Mesenchymal stem cell (in vitro differentiated cells and primary cell): ENCODE measurements around the gene CRBN.

Experiments
- DNase-seq: peaks from one replicate; pipeline ENCODE4 v3.0.0-alpha.2; 2013
- H2AFZ ChIP-seq: one replicate; pipeline ENCODE4 v1.6.1; 2013; ENCODE audit warnings: low read depth, mild to moderate bottlenecking, control low read depth, inconsistent platforms, low read length, moderate library complexity
- H2AK5ac ChIP-seq: 2 replicates; pipeline ENCODE4 v1.6.1; 2013; ENCODE audit warnings: low read length, moderate library complexity, mild to moderate bottlenecking, inconsistent platforms; ENCODE audit not compliant: severe bottlenecking
- H2BK120ac ChIP-seq: one replicate; pipeline ENCODE4 v1.6.1; 2013; ENCODE audit warnings: low read depth, mild to moderate bottlenecking, inconsistent platforms, low read length, moderate library complexity
- H2BK12ac ChIP-seq, 2 experiments: one replicate each; pipeline ENCODE4 v1.6.1; 2013; ENCODE audit warnings: inconsistent platforms in 2 of 2, low read length in 2 of 2, mild to moderate bottlenecking in 2 of 2, moderate library complexity in 2 of 2, control low read depth in 1 of 2
- H2BK15ac ChIP-seq: one replicate; pipeline ENCODE4 v1.6.1; 2013; ENCODE audit warnings: mild to moderate bottlenecking, low read depth, inconsistent platforms; ENCODE audit not compliant: poor library complexity, severe bottlenecking
- H2BK5ac ChIP-seq: 2 replicates; pipeline ENCODE4 v1.6.1; 2013; ENCODE audit warnings: low read depth, mild to moderate bottlenecking, low read length, control low read depth, inconsistent platforms; ENCODE audit not compliant: poor library complexity, severe bottlenecking
- H3K14ac ChIP-seq, 2 experiments: one replicate each; pipeline ENCODE4 v1.6.1; 2013; ENCODE audit warnings: inconsistent platforms in 2 of 2, low read length in 2 of 2, control low read depth in 1 of 2, mild to moderate bottlenecking in 1 of 2, moderate library complexity in 1 of 2
- H3K18ac ChIP-seq, 2 experiments: one replicate each; pipeline ENCODE4 v1.6.1; 2013; ENCODE audit warnings: inconsistent platforms in 2 of 2, low read length in 2 of 2, control low read depth in 1 of 2, low read depth in 1 of 2, mild to moderate bottlenecking in 1 of 2
- H3K23ac ChIP-seq, 2 experiments: one replicate each; pipeline ENCODE4 v1.6.1; 2013; ENCODE audit warnings: inconsistent platforms in 2 of 2, low read length in 2 of 2, mild to moderate bottlenecking in 2 of 2, moderate library complexity in 2 of 2, control low read depth in 1 of 2
- H3K27ac ChIP-seq: 2 replicates; pipeline ENCODE4 v1.5.1; 2013; ENCODE audit warnings: mild to moderate bottlenecking, moderate library complexity, low read length, control low read depth, inconsistent platforms; ENCODE audit not compliant: poor library complexity, severe bottlenecking
- H3K27me3 ChIP-seq, 2 experiments: 2 replicates each; pipeline versions ENCODE4 v1.6.1 to v1.7.0; 2013; ENCODE audit warnings: low read length in 2 of 2, mild to moderate bottlenecking in 2 of 2, moderate library complexity in 2 of 2, control low read depth in 1 of 2, inconsistent platforms in 1 of 2; ENCODE audit not compliant: control insufficient read depth in 1 of 2, insufficient read depth in 1 of 2
- H3K36me3 ChIP-seq, 2 experiments: 2 replicates each; pipeline versions ENCODE4 v1.6.1 to v1.7.0; 2013; ENCODE audit warnings: low read length in 2 of 2, control low read depth in 1 of 2, inconsistent platforms in 1 of 2, low read depth in 1 of 2, mild to moderate bottlenecking in 1 of 2; ENCODE audit not compliant: insufficient read depth in 2 of 2, control insufficient read depth in 1 of 2
- H3K4ac ChIP-seq, 2 experiments: one replicate each; pipeline ENCODE4 v1.6.1; 2013; ENCODE audit warnings: inconsistent platforms in 2 of 2, low read length in 2 of 2, mild to moderate bottlenecking in 2 of 2, moderate library complexity in 2 of 2, control low read depth in 1 of 2, low read depth in 1 of 2
- H3K4me1 ChIP-seq: 2 replicates; pipeline ENCODE4 v1.6.1; 2013; ENCODE audit warnings: low read depth, low read length, control low read depth; ENCODE audit not compliant: control insufficient read depth, insufficient read depth
- H3K4me2 ChIP-seq: 2 replicates; pipeline ENCODE4 v1.6.1; 2013; ENCODE audit warnings: low read length, mild to moderate bottlenecking, inconsistent platforms; ENCODE audit not compliant: poor library complexity, severe bottlenecking
- H3K4me3 ChIP-seq, 2 experiments: 2 replicates each; pipeline versions ENCODE4 v1.5.1 to v1.7.0; 2013; ENCODE audit warnings: low read length in 2 of 2, mild to moderate bottlenecking in 2 of 2, control low read depth in 1 of 2, low read depth in 1 of 2; ENCODE audit not compliant: insufficient read depth in 1 of 2
- H3K79me1 ChIP-seq: replicated peaks from 2 replicates; pipeline ENCODE4 v1.6.1; 2013; ENCODE audit warnings: mild to moderate bottlenecking, control low read depth, low read length, inconsistent platforms; ENCODE audit not compliant: poor library complexity, severe bottlenecking
- H3K9ac ChIP-seq: 2 replicates; pipeline ENCODE4 v1.7.0; 2013; ENCODE audit warnings: mild to moderate bottlenecking, low read length, moderate library complexity
- H3K9me3 ChIP-seq: 2 replicates; pipeline ENCODE4 v1.7.0; 2013; ENCODE audit warnings: mild to moderate bottlenecking, low read length; ENCODE audit not compliant: control insufficient read depth
- H4K8ac ChIP-seq: one replicate; pipeline ENCODE4 v1.6.1; 2013; ENCODE audit warnings: inconsistent platforms, mild to moderate bottlenecking, low read length, moderate library complexity
- H4K91ac ChIP-seq: one replicate; pipeline ENCODE4 v1.6.1; 2013; ENCODE audit warnings: mild to moderate bottlenecking, low read length, inconsistent platforms
- WGBS: methylation state at CpG from one replicate; pipeline ENCODE4 v1.1.7; 2013; ENCODE audit warnings: mixed read lengths; 5-methylcytosine and 5-hydroxymethylcytosine counted together

Gene CRBN

GRCh38 chr3:3126477-3127431 lies 52.7 kb downstream of the CRBN start, which contains the start of gene TRNT1:
TRNT1 (plus strand) TSS chr3:3126940; CDS start chr3:3129041, 2,101 bp downstream.
- Histone ChIP-seq H3K27me3 (no peaks in the 10 kb centered on the region), H2AK5ac (no peak within 1 kb of the TSS), H2BK5ac (peak within 1 kb of the TSS; percentile 90), H3K4me3 (peak within 1 kb of the TSS; percentile 95 to 97), H4K91ac (peak within 1 kb of the TSS; percentile 96), H3K9ac (peak within 1 kb of the TSS; percentile 100), H3K9me3 (no peaks in the 10 kb centered on the region), H3K4me1 (peaks cover 2% of the 10 kb centered on the region), H3K27ac (peak within 1 kb of the TSS; percentile 89), H3K79me1 (peaks cover 2% of the 10 kb centered on the region), H2BK12ac (no peak within 1 kb of the TSS), H2BK120ac (peak within 1 kb of the TSS; percentile 77), H3K14ac (peak within 1 kb of the TSS in 1 of 2 experiments; percentile 98), H2BK15ac (peak within 1 kb of the TSS; percentile 94), H3K18ac (peak within 1 kb of the TSS; percentile 99), H3K23ac (peak within 1 kb of the TSS in 1 of 2 experiments; percentile 96), H3K36me3 (peaks cover 7 to 28% of the 10 kb centered on the region in 2 experiments), H3K4me2 (peak within 1 kb of the TSS; percentile 80), H2AFZ (peak within 1 kb of the TSS; percentile 91), H4K8ac (peak within 1 kb of the TSS; percentile 98), H3K4ac (peak within 1 kb of the TSS; percentile 84 to 91)
- peak; percentile 95 for DNase-seq
- 2% methylated on average over 86 of the region's 100 CpGs for WGBS

GRCh38 chr3:3125977-3126376 lies 53.5 kb downstream of the CRBN start:
- Histone ChIP-seq H3K79me1 (peaks cover 2% of the 10 kb centered on the region), H2BK5ac (no peak overlapping the region), H2AK5ac (no peak overlapping the region), H3K23ac (no peak overlapping the region), H4K91ac (no peak overlapping the region), H2AFZ (no peak overlapping the region), H4K8ac (peak overlapping the region; percentile 98), H2BK120ac (no peak overlapping the region), H3K9ac (peak overlapping the region; percentile 100), H3K18ac (peak overlapping the region in 1 of 2 experiments; percentile 98), H2BK15ac (no peak overlapping the region), H3K27me3 (no peaks in the 10 kb centered on the region), H3K27ac (peak overlapping the region; percentile 87), H3K14ac (no peak overlapping the region), H3K4me1 (peaks cover 2% of the 10 kb centered on the region), H3K4me3 (peak overlapping the region in 1 of 2 experiments; percentile 95), H3K9me3 (no peaks in the 10 kb centered on the region), H3K36me3 (peaks cover 7 to 24% of the 10 kb centered on the region in 2 experiments), H2BK12ac (no peak overlapping the region), H3K4ac (no peak overlapping the region), H3K4me2 (peak overlapping the region; percentile 80)
- WGBS, result 94% methylated on average over 24 of the region's 24 CpGs
- no peak for DNase-seq

- Histone ChIP-seq H2AK5ac (no peak overlapping the region), H4K8ac (no peak overlapping the region), H2AFZ (no peak overlapping the region), H2BK5ac (no peak overlapping the region), H3K14ac (no peak overlapping the region), H2BK120ac (no peak overlapping the region), H3K4me2 (no peak overlapping the region), H3K36me3 (no peaks in the 10 kb centered on the region), H3K9ac (no peak overlapping the region), H3K27ac (no peak overlapping the region), H3K4ac (no peak overlapping the region), H3K4me1 (no peaks in the 10 kb centered on the region), H2BK15ac (no peak overlapping the region), H3K9me3 (no peaks in the 10 kb centered on the region), H2BK12ac (no peak overlapping the region), H3K27me3 (peaks cover 0 to 4% of the 10 kb centered on the region in 2 experiments), H4K91ac (no peak overlapping the region), H3K79me1 (no peaks in the 10 kb centered on the region), H3K23ac (no peak overlapping the region), H3K18ac (peak overlapping the region in 1 of 2 experiments; percentile 33), H3K4me3 (no peak overlapping the region)
- WGBS, result 81% methylated on average over 4 of the region's 4 CpGs
- DNase-seq, result no peak
These were observed 60.1 kb downstream of the CRBN start for GRCh38 chr3:3119393-3119851.

- Histone ChIP-seq H2BK12ac (no peak overlapping the region), H3K9me3 (no peaks in the 10 kb centered on the region), H4K91ac (no peak overlapping the region), H3K36me3 (no peaks in the 10 kb centered on the region), H3K18ac (no peak overlapping the region), H3K4me2 (no peak overlapping the region), H3K23ac (no peak overlapping the region), H3K4me3 (no peak overlapping the region), H2AFZ (no peak overlapping the region), H2AK5ac (no peak overlapping the region), H4K8ac (no peak overlapping the region), H3K27ac (no peak overlapping the region), H3K4ac (no peak overlapping the region), H3K14ac (no peak overlapping the region), H2BK120ac (no peak overlapping the region), H2BK5ac (no peak overlapping the region), H3K79me1 (no peaks in the 10 kb centered on the region), H3K9ac (no peak overlapping the region), H3K27me3 (peaks cover 0 to 4% of the 10 kb centered on the region in 2 experiments), H2BK15ac (no peak overlapping the region), H3K4me1 (no peaks in the 10 kb centered on the region)
- DNase-seq, result no peak
- no CpG with 5 or more reads among the region's 2 CpGs for WGBS
These were observed 61.8 kb downstream of the CRBN start for GRCh38 chr3:3117651-3118050.
